Measurements from ENCODE around the gene CEP295NL. TPM values are rescaled to one million over a fixed set of nuclear protein-coding genes. Genes with fewer than 3 reads are reported as not detected.

Gene CEP295NL
- total and polyA plus RNA-seq, 2 of the 8 experiments (the other 6 are each of a cell fraction or from before 2014, with no cell fraction given) = 0.06 to 2.0 TPM

- Histone ChIP-seq H2AFZ (ENCODE audit: low read length) (no peak overlapping the region), H3K4me2 (ENCODE audit: insufficient read depth in 1 of 2, low read depth in 2 of 2, low read length in 2 of 2) (no peak overlapping the region), H2AK5ac (ENCODE audit: low read depth, low read length) (peak overlapping the region; percentile 53; the same call in 1 of the 2 replicates), H2BK20ac (ENCODE audit: low read length) (no peak overlapping the region), H2BK120ac (replicated peaks; ENCODE audit: low read depth, low read length) (no peak overlapping the region), H4K20me1 (replicated peaks in 1 of 2; ENCODE audit: control insufficient read depth in 1 of 2, insufficient read depth in 2 of 2, low read length in 2 of 2) (peaks cover 5 to 33% of the 10 kb centered on the region in 2 experiments), H3K56ac (replicated peaks; ENCODE audit: insufficient read length, low read depth, low read length) (no peak overlapping the region), H4K91ac (replicated peaks; ENCODE audit: insufficient read length, low read length) (no peak overlapping the region), H4K5ac (ENCODE audit: insufficient read length, low read depth, low read length) (no peak overlapping the region), H3K4me3 (ENCODE audit: extremely low read depth in 1 of 4, insufficient read depth in 2 of 4, low read depth in 3 of 4, low read length in 4 of 4) (no peak overlapping the region), H2BK12ac (ENCODE audit: low read depth, low read length) (no peak overlapping the region), H3K18ac (ENCODE audit: extremely low read depth, low read length) (no peak overlapping the region), H3K4ac (replicated peaks; ENCODE audit: insufficient read length, low read depth, low read length) (no peak overlapping the region), H3K27ac (ENCODE audit: low read depth, low read length) (no peak overlapping the region), H3K23me2 (ENCODE audit: low read depth, low read length) (peaks cover 8% of the 10 kb centered on the region; the same call in 1 of the 2 replicates), H2BK5ac (ENCODE audit: low read depth, low read length) (no peak overlapping the region), H3K79me1 (ENCODE audit: low read depth, low read length) (peaks cover 17% of the 10 kb centered on the region), H3K23ac (ENCODE audit: insufficient read length) (no peak overlapping the region), H3K36me3 (ENCODE audit: control insufficient read depth in 2 of 4, insufficient read depth in 4 of 4, low read length in 3 of 4) (peaks cover 0 to 3% (median 0%) of the 10 kb centered on the region in 4 experiments; a peak in 1 of 8 replicates), H3K4me1 (replicated peaks in 1 of 4; ENCODE audit: control insufficient read depth in 3 of 4, insufficient read depth in 4 of 4, low read length in 3 of 4) (peaks cover 4 to 21% (median 14%) of the 10 kb centered on the region in 4 experiments), H3K79me2 (ENCODE audit: control insufficient read depth in 1 of 2, insufficient read depth in 2 of 2, low read length in 2 of 2) (peaks cover 0 to 66% of the 10 kb centered on the region in 2 experiments; a peak in 2 of 4 replicates), H2BK15ac (ENCODE audit: low read length) (no peak overlapping the region), H3K27me3 (replicated peaks in 1 of 4; ENCODE audit: control insufficient read depth in 3 of 4, extremely low read depth in 1 of 4, insufficient read depth in 3 of 4, low read length in 3 of 4) (no peaks in the 10 kb centered on the region), H3K9ac (replicated peaks in 1 of 4; ENCODE audit: extremely low read depth in 1 of 4, low read depth in 3 of 4, low read length in 3 of 4) (no peak overlapping the region), H4K8ac (ENCODE audit: extremely low read depth, insufficient read depth, low read length) (no peak overlapping the region), H3K9me3 (ENCODE audit: insufficient read depth in 2 of 2, low read depth in 1 of 2, low read length in 1 of 2) (no peaks in the 10 kb centered on the region), H3K14ac (ENCODE audit: insufficient read length) (no peak overlapping the region)
- no peak for FAIRE-seq
- DNase-seq (ENCODE audit: low read depth in 1 of 2, low spot score in 2 of 2) = no peak
- ChIA-PET POLR2A (ENCODE audit: partially characterized antibody) (interaction anchor here (1.3 to 1.7 kb wide), 3 partner anchors 20 to 84 kb away, joined by 3 to 4 read pairs (median 3); no protein-coding TSS in a partner anchor), CTCF (ENCODE audit: partially characterized antibody) (interaction anchor here (0.6 to 1.0 kb wide), 2 partner anchors 13 to 64 kb away, joined by 3 to 4 read pairs; no protein-coding TSS in a partner anchor)
- TF ChIP-seq KDM1A (IDR thresholded peaks at IDR 0.05; ENCODE audit: borderline replicate concordance, low read length) (no peak), SP4 (IDR thresholded peaks at IDR 0.05; ENCODE audit: low read length) (no peak), SRF (IDR thresholded peaks at IDR 0.05; ENCODE audit: low read depth, low read length) (no peak), SIRT6 (IDR thresholded peaks at IDR 0.05; ENCODE audit: low read length) (no peak), RFX5 (IDR thresholded peaks at IDR 0.05; ENCODE audit: borderline replicate concordance, low read depth, low read length) (no peak), HDAC6 (IDR thresholded peaks at IDR 0.05; ENCODE audit: low read depth, low read length) (no peak), TAF7 (optimal IDR thresholded peaks at IDR 0.05; ENCODE audit: borderline replicate concordance, low read depth, low read length) (no peak), ATF2 (IDR thresholded peaks at IDR 0.05; ENCODE audit: low read length) (no peak), GABPA (IDR thresholded peaks at IDR 0.05; ENCODE audit: borderline replicate concordance, insufficient read depth, low read length) (no peak), GTF2F1 (IDR thresholded peaks at IDR 0.05; ENCODE audit: borderline replicate concordance, low read depth, low read length) (no peak)
- 89% methylated on average over 20 of the region's 20 CpGs; no CpG with 5 or more reads in 1 of the 2 experiments for WGBS, 2 experiments (ENCODE audit: extremely low coverage in 1 of 2, insufficient coverage in 1 of 2, insufficient read length in 1 of 2, insufficient replicate concordance in 2 of 2, low coverage in 1 of 2, low lambda C conversion rate in 2 of 2, missing lambda C conversion rate in 1 of 2)
Measured at GRCh38 chr17:78919861-78920450, 17.0 kb upstream of the CEP295NL start.

All from H1 (cell line).